ENCODE data around the gene TANGO6.
"Not testable (repeated sequence)": the region's sequence is repeated elsewhere in the genome, so short reads cannot be mapped to it uniquely, and the experiment has no call there.

Gene TANGO6

GRCh38 chr16:69019811-69020210 is 176.5 kb downstream of the TANGO6 start:
- no peak for DNase-seq

DNA sequence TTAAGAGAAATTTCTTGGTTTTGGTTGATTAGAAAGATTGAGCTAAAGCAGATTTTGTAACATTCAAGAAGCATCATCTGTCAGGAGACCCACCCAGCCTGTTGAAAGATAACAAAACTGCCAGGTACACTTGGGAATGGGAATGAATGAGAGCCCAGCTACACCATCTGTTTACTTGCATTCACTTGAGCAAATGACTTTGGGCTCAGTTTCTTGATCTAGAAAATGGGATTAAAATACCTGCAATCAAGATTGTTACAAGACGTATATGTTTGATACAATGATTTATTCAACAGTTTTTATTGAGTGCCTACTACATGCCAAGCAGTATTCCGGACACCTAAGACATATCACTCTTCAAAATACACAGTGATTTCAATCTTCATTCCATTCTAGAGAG is 185.8 kb downstream of the TANGO6 start:
- no peak for DNase-seq

DNA sequence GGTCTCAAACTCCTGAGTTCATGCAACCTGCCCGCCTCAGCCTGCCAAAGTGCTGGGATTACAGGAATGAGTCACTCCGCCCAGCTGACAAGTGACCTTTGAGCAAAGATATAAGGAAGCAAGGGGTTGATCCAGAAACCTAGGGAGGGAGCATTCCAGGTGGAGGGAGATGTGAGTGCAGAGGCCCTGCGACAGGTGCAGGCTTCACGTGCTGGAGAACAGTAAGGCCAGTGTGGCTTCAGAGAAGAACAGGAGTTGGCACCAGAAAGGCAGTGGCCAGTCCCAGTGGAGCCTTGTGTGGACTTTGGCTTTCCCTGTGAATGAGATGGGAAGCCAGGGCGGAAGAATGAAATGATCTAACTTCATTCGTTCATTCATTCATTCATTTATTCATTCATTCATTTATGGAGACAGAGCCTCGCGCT is 188.6 kb downstream of the TANGO6 start:
- DNase-seq = no peak

DNA sequence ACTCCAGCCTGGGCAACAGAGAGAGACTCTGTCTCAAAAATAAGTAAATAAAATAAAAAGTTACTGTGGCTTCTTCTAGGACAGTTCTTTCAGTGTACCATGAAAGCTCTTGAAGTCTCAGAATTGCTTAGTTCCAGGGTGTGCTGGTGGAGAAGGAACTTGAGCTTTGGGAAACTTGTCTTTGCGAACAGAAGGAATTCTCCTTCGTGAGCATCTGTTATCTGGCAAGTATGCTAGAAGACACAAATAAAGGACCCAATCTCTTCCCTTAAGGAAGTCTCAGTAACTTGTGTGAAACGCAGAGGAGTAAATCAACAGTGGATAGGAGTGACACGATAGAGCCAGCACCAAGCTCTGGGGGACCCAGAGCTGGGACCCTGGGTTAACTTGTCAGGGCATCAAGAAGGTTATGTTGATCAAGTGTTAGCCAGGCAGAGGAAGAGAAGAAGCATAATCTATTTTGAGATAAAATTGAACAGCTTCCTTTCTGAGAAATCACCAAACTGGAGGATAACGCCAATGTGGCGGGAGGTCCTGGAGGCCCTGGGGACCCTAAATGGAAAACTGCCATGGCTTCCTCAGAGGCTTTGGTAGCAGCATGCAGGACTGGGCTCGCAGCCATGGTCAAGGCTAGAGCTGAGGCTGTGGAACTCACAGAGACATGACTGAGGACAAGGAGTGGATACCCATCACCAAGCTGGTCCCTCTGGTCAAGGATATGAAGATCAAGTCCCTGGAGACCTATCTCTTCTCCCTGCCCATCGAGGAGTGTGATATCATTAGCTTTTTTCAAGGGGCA is 190.0 kb downstream of the TANGO6 start:
- DNase-seq = no peak

GRCh38 chr16:69035375-69035774 is 192.0 kb downstream of the TANGO6 start:
- no peak for DNase-seq

- no peak for DNase-seq
Measured at GRCh38 chr16:69036399-69037091, 193.2 kb downstream of the TANGO6 start.

DNA sequence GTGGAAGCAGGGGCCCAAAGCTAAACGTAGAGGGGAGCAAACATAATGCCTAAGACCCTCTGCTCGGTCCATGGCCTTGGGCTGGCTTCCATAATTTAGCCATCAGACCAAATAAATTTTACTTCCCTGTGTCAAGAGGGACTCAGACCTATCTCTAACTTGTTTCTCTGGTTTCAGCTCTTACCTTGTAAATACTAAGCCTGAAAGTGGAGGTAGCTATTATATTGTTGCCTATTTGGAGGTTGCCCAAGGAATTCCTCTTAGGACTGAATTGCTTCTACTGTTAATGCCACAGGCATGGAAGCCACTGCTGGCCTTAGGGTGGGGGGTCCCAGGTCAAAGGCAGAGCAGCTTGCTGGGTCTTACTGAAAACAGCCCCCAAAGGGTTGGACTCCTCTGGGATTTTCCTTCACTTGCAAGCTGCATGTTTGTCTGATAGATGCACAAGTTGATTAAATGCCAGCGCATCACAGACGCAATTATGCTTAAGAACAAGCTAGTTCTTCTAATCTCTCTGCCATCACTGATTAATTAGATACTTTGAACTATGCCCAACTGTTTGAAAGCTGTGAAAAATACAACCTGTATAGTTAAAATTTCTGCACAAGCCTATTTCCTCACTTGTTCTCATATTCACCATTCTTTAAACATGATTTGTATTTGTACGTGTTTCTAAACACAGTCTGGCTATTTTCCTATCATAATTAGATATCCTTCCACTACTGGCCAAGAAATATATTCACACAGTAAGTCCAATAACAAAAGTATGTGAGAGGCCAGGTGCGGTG is 194.2 kb downstream of the TANGO6 start:
- no peak for DNase-seq

DNA sequence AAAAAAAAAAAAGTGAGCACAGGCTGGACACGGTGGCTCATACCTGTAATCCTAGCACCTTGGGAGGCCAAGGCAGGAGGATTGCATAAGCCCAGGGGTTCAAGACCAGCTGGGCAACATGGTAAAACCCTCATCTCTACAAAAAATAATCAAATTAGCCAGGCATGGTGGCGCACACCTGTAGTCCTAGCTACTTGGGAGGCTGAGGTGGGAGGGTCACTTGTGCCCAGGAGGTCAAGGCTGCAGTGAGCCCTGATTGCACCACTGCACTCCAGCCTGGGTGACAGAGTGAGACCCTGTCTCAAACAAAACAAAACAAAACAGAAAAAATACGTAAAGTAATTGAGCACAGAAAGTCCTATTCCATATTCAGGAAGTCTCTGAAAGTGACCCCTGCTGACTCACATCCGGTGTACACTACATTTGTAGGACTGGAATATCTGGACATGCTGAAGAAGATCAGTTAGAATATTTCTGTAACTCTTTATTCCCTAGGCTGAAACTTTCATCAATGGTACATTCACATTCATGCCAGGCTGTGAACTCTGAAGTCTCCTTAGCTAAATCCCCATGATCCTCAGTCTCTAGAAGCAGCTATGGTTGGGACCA is 196.1 kb downstream of the TANGO6 start:
- no peak for DNase-seq

- no peak for DNase-seq
Measured at GRCh38 chr16:69040144-69040909, 197.0 kb downstream of the TANGO6 start.

GRCh38 chr16:69048328-69049120 is 205.2 kb downstream of the TANGO6 start:
- no peak for DNase-seq

DNA sequence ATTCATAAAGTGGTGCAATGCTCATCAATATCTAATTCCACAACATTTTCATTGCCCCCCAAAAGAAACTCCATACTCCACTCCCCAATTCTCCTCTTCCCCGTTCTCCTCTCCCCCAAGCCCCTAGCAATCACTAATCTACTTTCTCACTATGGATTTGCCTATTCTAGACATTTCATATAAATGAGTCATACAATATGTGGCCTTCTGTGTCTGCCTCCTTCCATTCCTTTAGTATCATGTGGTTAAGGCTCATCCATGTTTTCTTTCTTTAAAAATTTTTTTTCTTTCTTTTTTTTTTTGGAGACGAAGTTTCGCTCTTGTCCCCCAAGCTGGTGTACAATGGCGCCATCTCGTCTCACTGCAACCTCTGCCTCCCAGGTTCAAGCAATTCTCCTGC is 205.8 kb downstream of the TANGO6 start:
- DNase-seq = no peak

- no peak for DNase-seq
Measured at GRCh38 chr16:69049603-69050375, 206.5 kb downstream of the TANGO6 start.

DNA sequence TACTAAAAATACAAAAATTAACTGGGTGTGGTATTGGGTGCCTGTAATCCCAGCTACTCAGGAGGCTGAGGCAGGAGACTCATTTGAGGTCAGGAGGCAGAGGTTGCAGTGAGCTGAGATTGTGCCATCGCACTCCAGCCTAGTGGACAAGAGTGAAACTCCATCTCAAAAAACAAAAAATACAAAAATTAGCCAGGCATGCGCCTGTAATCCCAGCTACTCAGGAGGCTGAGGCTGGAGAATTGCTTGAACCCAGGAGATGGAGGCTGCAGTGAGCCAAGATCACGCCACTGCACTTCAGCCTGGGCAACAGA is 208.1 kb downstream of the TANGO6 start:
- not testable (repeated sequence) for DNase-seq

- no peak for DNase-seq
Measured at GRCh38 chr16:69055008-69055407, 211.7 kb downstream of the TANGO6 start.

GRCh38 chr16:69055980-69056379 is 212.6 kb downstream of the TANGO6 start:
- DNase-seq = no peak

- no peak for DNase-seq
Measured at GRCh38 chr16:69056421-69056820, 213.1 kb downstream of the TANGO6 start.

GRCh38 chr16:69057400-69058378 is 214.4 kb downstream of the TANGO6 start:
- no peak for DNase-seq

DNA sequence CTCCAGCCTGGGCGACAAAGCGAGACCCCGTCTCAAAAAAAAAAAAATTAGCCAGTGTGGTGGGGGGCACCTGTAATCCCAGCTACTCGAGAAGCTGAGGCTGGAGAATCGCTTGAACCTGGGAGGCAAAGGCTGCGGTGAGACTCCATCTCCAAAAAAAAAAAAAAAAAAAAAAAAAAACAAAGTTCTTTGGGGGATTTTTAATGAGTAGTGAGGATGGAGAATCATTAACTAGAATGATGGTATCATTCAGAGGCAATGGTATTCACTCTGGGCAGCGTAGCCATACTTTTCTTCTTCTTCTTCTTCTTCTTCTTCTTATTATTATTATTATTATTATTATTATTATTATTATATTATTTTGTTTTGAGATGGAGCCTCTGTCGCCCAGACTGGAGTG is 220.2 kb downstream of the TANGO6 start:
- not testable (repeated sequence) for DNase-seq

- DNase-seq = no peak
Measured at GRCh38 chr16:69064124-69064763, 220.9 kb downstream of the TANGO6 start.
